Endothelial cell of umbilical vein (primary cell): ENCODE results near the gene GRAMD4. TPM values are rescaled to one million over a fixed set of nuclear protein-coding genes. Genes with fewer than 3 reads are reported as not detected.

Experiments
- BruUV-seq: library from RNA; stranded (reverse); fragments of 400-500 nt; replicated peaks from 2 replicates; lab custom pipeline; 2021; lab: Mats Ljungman, UMichigan
- CTCF ChIA-PET: fragments of 300-600, 350-600 bp; sonication (Branson Sonifier 250); formaldehyde crosslinking; loops from one replicate; lab custom pipeline; 2021; ENCODE audit warnings: antibody characterized with exemption, inconsistent platforms; lab: Charles Lee
- POLR2A ChIA-PET: fragments of 300-600, 350-600 bp; sonication (Branson Sonifier 250); formaldehyde crosslinking; loops from one replicate; lab custom pipeline; 2021; ENCODE audit warnings: antibody characterized with exemption, inconsistent platforms; lab: Charles Lee
- DNase-seq: peaks from one replicate; pipeline ENCODE4 v3.0.0-alpha.2; 2011; ENCODE audit warnings: low read depth, low spot score
- FAIRE-seq: peaks from 2 replicates; lab custom pipeline; 2011; peaks lifted over from hg19 to GRCh38; lab: Jason Lieb, UNC
- H2AFZ ChIP-seq: 2 replicates; pipeline ENCODE4 v1.6.0; 2012; ENCODE audit warnings: low read depth, low read length, control low read depth, inconsistent platforms
- H3K27ac ChIP-seq: 2 replicates; pipeline ENCODE4 v1.5.1; 2011; ENCODE audit warnings: low read depth, mild to moderate bottlenecking, control low read depth, low read length, moderate library complexity; ENCODE audit not compliant: insufficient read depth
- H3K27me3 ChIP-seq, 2 experiments: 2 replicates each; pipeline versions ENCODE4 v1.6.0 to v1.6.1; 2011; ENCODE audit warnings: low read length in 2 of 2, mixed read lengths in 1 of 2; ENCODE audit not compliant: control insufficient read depth in 2 of 2, insufficient read depth in 2 of 2
- H3K36me3 ChIP-seq, 2 experiments: 2 replicates in 1 of 2; 3 replicates in 1 of 2; pipeline ENCODE4 v1.5.1; 2011; ENCODE audit warnings: low read length in 2 of 2, mild to moderate bottlenecking in 1 of 2, moderate library complexity in 1 of 2; ENCODE audit not compliant: control insufficient read depth in 2 of 2, insufficient read depth in 2 of 2; ENCODE audit errors: extremely low read depth in 1 of 2
- H3K4me1 ChIP-seq: 3 replicates; pipeline ENCODE4 v1.5.1; 2011; ENCODE audit warnings: mild to moderate bottlenecking, low read length; ENCODE audit not compliant: control insufficient read depth, insufficient read depth; ENCODE audit errors: extremely low read depth
- H3K4me2 ChIP-seq: 2 replicates; pipeline ENCODE4 v1.6.1; 2011; ENCODE audit warnings: low read length, control low read depth, mixed read lengths; ENCODE audit not compliant: insufficient read depth
- H3K4me3 ChIP-seq, 3 experiments: fragments of 200-600 bp in 1 of 3; sonication (generic), shearing (Covaris generic) in 1 of 3; replicated peaks in 1 of 3; 2 replicates each; pipeline ENCODE4 v1.5.1; 2011 to 2016; ENCODE audit warnings: control low read depth in 3 of 3, low read length in 3 of 3, mild to moderate bottlenecking in 2 of 3, inconsistent platforms in 1 of 3, low read depth in 1 of 3, moderate library complexity in 1 of 3; ENCODE audit not compliant: insufficient read depth in 1 of 3
- H3K79me2 ChIP-seq: 2 replicates; pipeline ENCODE4 v1.6.0; 2012; ENCODE audit warnings: low read length, inconsistent platforms; ENCODE audit not compliant: control insufficient read depth, insufficient read depth
- H3K9ac ChIP-seq: replicated peaks from 2 replicates; pipeline ENCODE3; 2011; ENCODE audit warnings: low read length, control low read depth; ENCODE audit not compliant: insufficient read depth; ENCODE audit errors: extremely low read depth
- H3K9me1 ChIP-seq: replicated peaks from 3 replicates; pipeline ENCODE4 v1.6.0; 2011; ENCODE audit warnings: mild to moderate bottlenecking, low read length; ENCODE audit not compliant: control insufficient read depth, insufficient read depth; ENCODE audit errors: extremely low read depth
- H3K9me3 ChIP-seq: replicated peaks from 2 replicates; pipeline ENCODE4 v1.5.1; 2012; ENCODE audit warnings: low read length, inconsistent platforms; ENCODE audit not compliant: control insufficient read depth, insufficient read depth
- H4K20me1 ChIP-seq: replicated peaks from 2 replicates; pipeline ENCODE3; 2011; ENCODE audit warnings: mild to moderate bottlenecking, low read length; ENCODE audit not compliant: control insufficient read depth, insufficient read depth; ENCODE audit errors: extremely low read depth
- CTCF ChIP-seq, 2 donors: IDR thresholded peaks; 1 replicate in 1 of 2; 2 replicates in 1 of 2; pipeline ENCODE4 v1.5.1; 2011; ENCODE audit warnings: low read length in 2 of 2, mild to moderate bottlenecking in 2 of 2, moderate library complexity in 2 of 2, control low read depth in 1 of 2, inconsistent platforms in 1 of 2, low read depth in 1 of 2; ENCODE audit not compliant: insufficient read depth in 1 of 2; ENCODE audit errors: extremely low read depth in 1 of 2
- EZH2 ChIP-seq: IDR thresholded peaks from 2 replicates; pipeline ENCODE4 v1.6.1; 2012; ENCODE audit warnings: borderline replicate concordance, low read depth, mild to moderate bottlenecking, moderate library complexity, low read length, inconsistent platforms; ENCODE audit not compliant: severe bottlenecking
- FOS ChIP-seq: IDR thresholded peaks from 2 replicates; pipeline ENCODE4 v1.6.1; 2011; ENCODE audit warnings: mild to moderate bottlenecking, low read length, moderate library complexity, borderline replicate concordance; ENCODE audit not compliant: insufficient read depth
- GATA2 ChIP-seq: IDR thresholded peaks from 2 replicates; pipeline ENCODE4 v1.7.0; 2011; ENCODE audit warnings: low read depth, mild to moderate bottlenecking, moderate library complexity, mixed read lengths, low read length; ENCODE audit not compliant: insufficient read length, insufficient read depth
- MAX ChIP-seq: IDR thresholded peaks from 2 replicates; pipeline ENCODE4 v1.6.1; 2011; ENCODE audit not compliant: insufficient read depth, insufficient read length
- MYC ChIP-seq: IDR thresholded peaks from one replicate; pipeline ENCODE4 v1.6.1; 2011; ENCODE audit warnings: mild to moderate bottlenecking, low read depth, low read length
- POLR2AphosphoS5 ChIP-seq: IDR thresholded peaks from 2 replicates; pipeline ENCODE4 v1.6.1; 2012; ENCODE audit warnings: low read depth, mild to moderate bottlenecking, control low read depth, low read length, moderate library complexity; ENCODE audit not compliant: insufficient read depth
- dilution Hi-C: fragments of 300-500 bp; cut with MboI; formaldehyde crosslinking; loops from one replicate; pipeline ENCODE4 v1.15.0; 2019; ENCODE audit warnings: low sequenced_read_pairs; ENCODE audit not compliant: extremely low pct_ligation_motif_present
- intact Hi-C: fragments of 100-400 bp; cut with micrococcal nuclease; formaldehyde crosslinking; loops from one replicate; pipeline ENCODE4 v1.10.0; 2022
- polyA plus RNA-seq, 4 experiments: library from polyadenylated mRNA; depleted of rRNA in 3 of 4; stranded (reverse) in 3 of 4; unstranded in 1 of 4; fragments of >200 nt; gene quantifications; 2 replicates each; pipeline versions ENCODE4 v1.2.1 to v1.2.3, GENCODE V29; 2011 to 2012; ENCODE audit warnings: missing spikeins in 1 of 4
- total RNA-seq: library from RNA; stranded (reverse); gene quantifications from 2 replicates; pipeline ENCODE4 v1.2.3, GENCODE V29; 2021

Gene GRAMD4
- total and polyA plus RNA-seq, 2 donors (not counting 3 experiments of a cell fraction or from before 2014, with no cell fraction given): 5.9 to 14.8 TPM

- intact Hi-C loops: no loop called here
- Histone ChIP-seq H3K9me1 (no peaks in the 10 kb centered on the region), H3K27ac (no peak overlapping the region), H3K4me1 (no peaks in the 10 kb centered on the region), H3K9ac (no peak overlapping the region), H4K20me1 (no peaks in the 10 kb centered on the region), H3K4me3 (no peak overlapping the region), H3K9me3 (no peaks in the 10 kb centered on the region), H3K79me2 (no peaks in the 10 kb centered on the region), H3K36me3 (no peaks in the 10 kb centered on the region), H3K4me2 (no peak overlapping the region), H2AFZ (no peak overlapping the region), H3K27me3 (no peaks in the 10 kb centered on the region)
- no peak for FAIRE-seq
- no peak for DNase-seq
- dilution Hi-C loops: no loop called here
- TF ChIP-seq FOS (no peak), MAX (no peak), MYC (no peak), POLR2AphosphoS5 (no peak), EZH2 (no peak), GATA2 (no peak), CTCF (IDR thresholded peaks at IDR 0.05; ENCODE audit: extremely low read depth in 1 of 2, insufficient read depth in 1 of 2, low read depth in 1 of 2, low read length in 2 of 2) (no peak)
- ChIA-PET POLR2A (no interaction called here), CTCF (no interaction called here)
- BruUV-seq: no TSS peak
Measured at GRCh38 chr22:46678003-46678657, 57.9 kb downstream of the GRAMD4 start.
